Activated naive CD8-positive, alpha-beta T cell treated with anti-CD3 and anti-CD28 coated beads for 36 hours (primary cell): ENCODE results near the gene DBT. TPM values are rescaled to one million over a fixed set of nuclear protein-coding genes. Genes with fewer than 3 reads are reported as not detected.

Experiments used
- DNase-seq: peaks from one replicate; pipeline ENCODE4 v3.0.0; 2021
- H3K27ac Mint-ChIP-seq: one replicate; pipeline ENCODE4 v1.8.0; 2022; ENCODE audit warnings: mild to moderate bottlenecking, moderate library complexity, mixed read lengths
- H3K27me3 Mint-ChIP-seq: one replicate; pipeline ENCODE4 v1.8.0; 2022; ENCODE audit warnings: mild to moderate bottlenecking, mixed read lengths
- H3K36me3 Mint-ChIP-seq: one replicate; pipeline ENCODE4 v1.8.0; 2021; ENCODE audit warnings: mild to moderate bottlenecking, mixed read lengths
- H3K4me1 Mint-ChIP-seq: one replicate; pipeline ENCODE4 v1.8.0; 2021; ENCODE audit warnings: mixed read lengths
- H3K4me3 Mint-ChIP-seq: one replicate; pipeline ENCODE4 v1.8.0; 2022; ENCODE audit warnings: mild to moderate bottlenecking, moderate library complexity, mixed read lengths
- H3K9me3 Mint-ChIP-seq: one replicate; pipeline ENCODE4 v1.8.0; 2022; ENCODE audit warnings: mixed read lengths
- total RNA-seq, 2 experiments: library from RNA; stranded (reverse); gene quantifications; one replicate each; pipeline ENCODE4 v1.2.3, GENCODE V29; 2021

DBT gene
- total RNA-seq, 2 experiments from 2014 or later: 12.1 to 12.9 TPM

DNA sequence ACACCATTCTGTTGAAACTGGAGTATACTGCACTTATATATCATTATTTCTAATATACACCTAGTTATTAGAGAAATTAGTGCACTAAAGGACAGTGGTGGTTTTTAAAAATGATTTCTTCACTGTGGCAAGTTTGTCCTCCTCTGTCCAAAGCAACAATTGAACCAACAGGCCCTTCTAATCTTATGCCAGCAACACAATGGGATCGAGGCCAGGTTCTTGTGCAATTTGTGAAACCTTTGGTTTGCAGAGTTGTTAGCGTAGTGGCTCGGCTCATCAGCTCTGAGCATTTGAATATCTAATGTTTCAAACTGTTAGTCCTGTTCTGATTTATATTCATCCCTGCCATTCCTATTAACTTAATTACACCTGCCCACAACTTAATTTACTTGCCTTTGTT lies 61.7 kb downstream of the DBT start:
- no peaks in the 10 kb centered on the region for H3K27me3 Mint-ChIP-seq
- H3K4me1 Mint-ChIP-seq: no peaks in the 10 kb centered on the region
- no peaks in the 10 kb centered on the region for H3K9me3 Mint-ChIP-seq

DNA sequence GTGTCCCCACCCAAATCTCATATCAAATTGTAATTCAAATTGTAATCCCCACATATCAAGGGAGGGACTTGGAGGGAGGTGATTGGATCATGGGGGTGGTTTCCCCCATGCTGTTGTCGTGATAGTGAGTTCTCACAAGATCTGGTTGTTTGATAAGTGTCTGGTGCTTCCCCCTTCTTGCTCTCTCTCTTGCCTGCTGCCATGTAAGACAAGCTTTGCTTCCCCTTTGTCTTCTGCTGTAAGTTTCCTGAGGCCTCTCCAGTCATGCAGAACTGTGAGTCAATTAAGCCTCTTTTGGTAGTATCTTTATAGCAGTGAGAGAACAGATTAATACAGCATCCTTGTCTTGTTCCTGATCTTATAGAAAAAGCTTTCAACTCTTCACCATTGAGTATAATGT lies 65.1 kb downstream of the DBT start:
- no peaks in the 10 kb centered on the region for H3K27me3 Mint-ChIP-seq
- peaks cover 4% of the 10 kb centered on the region for H3K36me3 Mint-ChIP-seq
- no peak overlapping the region for H3K27ac Mint-ChIP-seq
- no peak for DNase-seq
- H3K4me3 Mint-ChIP-seq: no peak overlapping the region
- H3K9me3 Mint-ChIP-seq: peaks cover 3% of the 10 kb centered on the region
- H3K4me1 Mint-ChIP-seq: no peaks in the 10 kb centered on the region

More for the DNA sequence above, 61.7 kb downstream of the DBT start:
- H3K36me3 Mint-ChIP-seq: peaks cover 7% of the 10 kb centered on the region
- DNase-seq: no peak
- H3K4me3 Mint-ChIP-seq: no peak overlapping the region
- H3K27ac Mint-ChIP-seq: no peak overlapping the region

DNA sequence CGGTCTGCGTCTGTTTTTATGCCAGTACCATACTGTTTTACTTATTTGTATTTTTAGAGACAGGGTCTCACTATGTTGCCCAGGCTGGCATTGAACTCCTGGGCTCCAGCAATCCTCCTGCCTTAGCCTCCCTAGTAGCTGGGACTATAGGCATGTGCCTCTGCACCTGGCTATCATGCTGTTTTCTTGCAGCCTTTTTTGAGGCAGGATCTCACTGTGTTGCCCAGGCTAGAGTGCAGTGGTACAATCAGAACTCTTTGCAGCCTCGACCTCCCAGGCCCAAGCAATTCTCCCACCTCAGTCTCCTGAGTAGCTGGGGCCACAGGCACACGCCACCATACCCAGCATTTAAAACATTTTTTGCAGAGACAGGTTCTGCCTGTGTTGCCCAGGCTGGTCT lies 66.3 kb downstream of the DBT start:
- Mint-ChIP-seq H3K27ac (no peak overlapping the region), H3K4me1 (no peaks in the 10 kb centered on the region), H3K27me3 (no peaks in the 10 kb centered on the region), H3K4me3 (no peak overlapping the region), H3K36me3 (peaks cover 4% of the 10 kb centered on the region), H3K9me3 (peaks cover 3% of the 10 kb centered on the region)
- DNase-seq: no peak

DNA sequence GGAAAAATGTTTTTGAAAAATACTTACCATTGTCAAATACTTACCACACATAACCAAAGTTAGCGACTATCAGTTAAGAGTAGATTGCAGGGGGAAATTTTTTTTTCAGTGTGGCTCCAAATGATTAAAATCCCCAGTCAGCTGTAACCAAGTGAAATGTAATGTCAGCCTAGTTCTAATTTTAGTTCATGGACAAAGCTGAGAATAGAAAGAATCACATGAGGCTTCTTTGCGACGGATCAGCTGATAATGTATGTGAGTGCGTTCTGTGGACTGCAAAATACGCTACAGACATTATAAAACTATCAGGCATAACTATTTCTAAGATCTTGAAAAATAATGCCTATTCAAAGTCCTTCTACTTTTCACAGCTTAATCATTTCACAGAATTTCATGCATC lies 71.5 kb downstream of the DBT start, which contains the start of gene LRRC39:
TSS of gene LRRC39 (minus strand) at position 166 of the 400 bp plus-strand sequence. CDS start 9,740 bp downstream, outside the sequence.
- Mint-ChIP-seq H3K9me3 (peaks cover 3% of the 10 kb centered on the region), H3K4me3 (no peak within 1 kb of the TSS), H3K27ac (no peak within 1 kb of the TSS), H3K4me1 (no peaks in the 10 kb centered on the region), H3K27me3 (no peaks in the 10 kb centered on the region), H3K36me3 (no peaks in the 10 kb centered on the region)
- no peak for DNase-seq

DNA sequence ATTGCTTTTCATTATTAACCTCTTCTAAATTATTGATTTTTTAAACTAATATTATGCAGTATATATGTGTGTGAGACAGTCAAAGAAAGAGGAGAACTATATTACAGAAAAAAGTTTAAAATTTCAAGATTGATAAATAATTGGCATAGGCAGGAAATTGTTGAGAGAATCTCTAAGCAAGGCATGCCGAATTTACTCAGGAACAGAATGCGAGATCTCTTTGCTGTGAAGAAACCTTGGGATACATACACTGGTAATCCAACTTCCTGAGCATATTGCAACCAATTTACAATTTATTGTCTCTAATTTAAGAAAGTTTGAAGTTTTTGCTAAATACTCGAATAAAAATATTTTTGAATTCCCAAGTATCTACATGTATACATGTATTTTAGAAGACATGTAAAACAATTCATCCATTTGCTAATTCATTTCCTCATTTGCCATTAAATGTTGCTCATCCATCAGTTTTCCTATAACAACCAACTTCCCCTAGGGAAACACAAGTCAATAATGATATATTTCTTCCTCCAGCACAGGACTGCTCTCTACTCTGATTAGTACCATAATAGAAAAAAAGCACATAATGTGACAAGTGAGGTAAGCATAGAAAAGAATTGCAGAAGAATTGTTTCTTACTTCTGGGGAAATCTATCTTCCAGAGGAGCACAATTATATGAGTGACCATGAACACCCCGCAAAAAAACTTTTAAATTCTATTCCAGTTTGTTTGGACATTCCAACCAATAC lies 72.2 kb downstream of the DBT start:
- Mint-ChIP-seq H3K4me1 (no peaks in the 10 kb centered on the region), H3K9me3 (peaks cover 3% of the 10 kb centered on the region), H3K36me3 (no peaks in the 10 kb centered on the region)

DNA sequence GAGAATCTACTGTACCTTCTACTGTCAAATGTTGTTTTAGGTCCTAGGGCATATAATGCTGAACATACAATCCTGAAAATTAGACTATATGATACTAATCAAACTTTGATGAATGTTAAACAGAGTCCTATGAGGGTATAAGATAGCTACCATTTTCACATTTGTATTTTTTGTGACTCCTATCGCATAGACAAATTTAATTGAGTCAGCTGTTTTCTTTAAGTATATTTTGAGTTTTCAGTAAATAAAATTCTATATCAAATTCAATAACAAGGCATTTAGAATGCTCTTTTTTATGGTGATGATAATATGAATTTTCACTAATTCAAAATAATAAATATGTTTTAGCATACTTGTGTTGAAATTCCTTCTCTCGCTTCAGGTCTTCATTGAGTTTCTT lies 81.6 kb downstream of the DBT start:
- Mint-ChIP-seq H3K4me1 (no peaks in the 10 kb centered on the region), H3K27ac (no peak overlapping the region), H3K9me3 (no peaks in the 10 kb centered on the region), H3K4me3 (no peak overlapping the region), H3K27me3 (no peaks in the 10 kb centered on the region), H3K36me3 (no peaks in the 10 kb centered on the region)
- no peak for DNase-seq

More for the DNA sequence above, 72.2 kb downstream of the DBT start:
- no peak overlapping the region for H3K27ac Mint-ChIP-seq
- no peak for DNase-seq
- H3K27me3 Mint-ChIP-seq: no peaks in the 10 kb centered on the region
- H3K4me3 Mint-ChIP-seq: no peak overlapping the region

DNA sequence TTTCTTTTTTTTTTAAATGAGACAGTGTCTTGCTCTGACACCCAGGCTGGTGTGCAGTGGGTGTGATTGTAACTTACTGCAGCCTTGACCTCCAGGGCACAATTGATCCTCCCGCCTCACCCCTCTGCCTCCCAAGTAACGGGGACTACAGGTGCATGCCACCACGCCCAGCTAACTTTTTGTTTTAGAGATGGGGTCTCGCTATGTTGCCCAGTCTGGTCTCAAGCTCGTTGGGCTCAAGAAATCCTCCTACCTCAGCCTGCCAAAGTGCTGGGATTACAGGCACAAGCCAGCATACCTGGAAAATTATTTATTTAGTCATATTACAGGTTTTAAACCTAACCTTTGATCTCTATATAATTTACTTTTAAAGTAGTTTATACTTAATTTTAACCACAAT lies 84.9 kb downstream of the DBT start:
- Mint-ChIP-seq H3K4me3 (no peak overlapping the region), H3K27ac (no peak overlapping the region), H3K9me3 (no peaks in the 10 kb centered on the region)

DNA sequence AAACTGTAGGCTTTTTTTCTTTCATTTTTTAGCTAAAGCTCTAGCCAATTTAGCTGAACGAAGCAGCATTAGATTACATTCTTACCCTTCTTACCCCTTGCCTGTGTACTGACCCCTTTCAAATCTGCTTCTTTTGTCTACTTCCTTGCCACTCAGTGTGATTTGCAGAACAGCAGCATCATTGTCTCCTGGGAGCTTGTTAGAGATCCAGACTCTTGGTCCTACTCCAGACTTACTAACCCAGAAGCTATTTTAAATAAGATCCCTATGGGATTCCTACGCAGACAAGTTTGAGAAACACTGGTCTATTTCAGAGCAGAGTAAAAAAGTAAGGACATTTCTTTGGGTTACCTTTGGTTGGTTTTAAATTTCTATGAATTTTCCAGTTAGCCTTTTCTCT lies 85.4 kb downstream of the DBT start:
- Mint-ChIP-seq H3K27ac (no peak overlapping the region), H3K4me1 (no peaks in the 10 kb centered on the region), H3K4me3 (no peak overlapping the region), H3K36me3 (no peaks in the 10 kb centered on the region), H3K9me3 (no peaks in the 10 kb centered on the region), H3K27me3 (no peaks in the 10 kb centered on the region)
- no peak for DNase-seq

More for the DNA sequence above, 84.9 kb downstream of the DBT start:
- H3K36me3 Mint-ChIP-seq: no peaks in the 10 kb centered on the region
- no peak for DNase-seq
- H3K27me3 Mint-ChIP-seq: no peaks in the 10 kb centered on the region
- H3K4me1 Mint-ChIP-seq: no peaks in the 10 kb centered on the region

DNA sequence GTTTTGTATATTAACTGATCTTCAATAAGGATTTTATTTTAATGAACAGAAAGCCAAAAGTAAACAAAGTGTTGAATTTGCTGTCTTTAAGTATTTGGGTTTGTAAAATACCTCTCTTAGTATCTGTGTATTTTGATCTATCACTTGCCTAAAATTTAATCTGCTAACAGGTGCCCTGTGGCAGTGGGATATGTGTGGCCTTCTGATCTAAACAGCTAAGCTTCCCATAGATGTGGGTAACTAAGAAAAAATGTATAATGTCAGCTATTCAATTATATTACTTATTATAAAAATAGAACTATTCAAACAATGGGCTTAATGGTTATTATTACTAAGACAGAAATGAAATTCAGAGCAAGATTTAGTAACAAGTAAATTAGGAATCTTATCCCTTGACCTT lies 86.8 kb downstream of the DBT start:
- Mint-ChIP-seq H3K4me3 (no peak overlapping the region), H3K27ac (no peak overlapping the region), H3K36me3 (no peaks in the 10 kb centered on the region), H3K27me3 (no peaks in the 10 kb centered on the region), H3K9me3 (no peaks in the 10 kb centered on the region), H3K4me1 (no peaks in the 10 kb centered on the region)
- DNase-seq: no peak

DNA sequence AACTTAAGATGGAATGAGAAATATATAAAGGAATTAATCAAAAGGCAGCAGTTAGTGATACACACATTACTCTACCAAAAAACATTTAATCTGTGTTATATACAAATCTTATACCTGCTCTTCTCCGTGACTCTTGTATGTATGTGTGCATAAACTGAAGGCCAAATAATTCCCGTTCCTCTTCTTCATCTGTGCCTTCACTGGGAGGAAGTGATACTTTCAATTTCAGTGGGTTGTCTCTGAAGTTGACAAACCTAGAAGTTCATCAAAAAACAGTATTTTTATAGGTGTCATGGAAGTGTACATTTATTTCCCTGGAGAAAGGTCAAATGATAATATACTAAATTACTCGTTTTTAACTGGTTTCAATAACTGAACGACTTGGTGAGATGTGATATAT lies 97.4 kb downstream of the DBT start:
- H3K27me3 Mint-ChIP-seq: no peaks in the 10 kb centered on the region
- peaks cover 14% of the 10 kb centered on the region for H3K36me3 Mint-ChIP-seq
- H3K27ac Mint-ChIP-seq: peak overlapping the region; percentile 12
- peaks cover 8% of the 10 kb centered on the region for H3K4me1 Mint-ChIP-seq
- DNase-seq: no peak
- no peaks in the 10 kb centered on the region for H3K9me3 Mint-ChIP-seq
- H3K4me3 Mint-ChIP-seq: no peak overlapping the region

DNA sequence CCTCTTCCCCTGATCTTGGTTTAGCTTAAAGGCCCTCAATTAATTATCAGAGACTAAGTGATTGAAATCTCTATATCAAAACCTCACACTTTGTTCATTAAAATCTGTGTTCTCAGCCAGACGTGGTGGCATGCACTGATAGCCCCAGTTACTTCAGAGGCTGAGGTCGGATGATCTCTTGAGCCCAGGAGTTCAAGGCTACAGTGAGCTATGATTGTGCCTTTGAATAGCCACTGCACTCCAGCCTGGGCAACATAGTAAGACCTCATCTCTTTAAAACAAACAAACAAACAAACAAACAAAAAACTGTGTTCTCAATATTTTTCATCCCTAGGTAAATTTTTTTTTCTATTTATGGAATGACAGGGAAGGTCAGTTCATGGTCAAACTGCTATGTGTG lies 98.0 kb downstream of the DBT start:
- Mint-ChIP-seq H3K9me3 (no peaks in the 10 kb centered on the region), H3K4me3 (no peak overlapping the region), H3K36me3 (peaks cover 15% of the 10 kb centered on the region), H3K27me3 (no peaks in the 10 kb centered on the region), H3K27ac (no peak overlapping the region), H3K4me1 (peaks cover 8% of the 10 kb centered on the region)
- DNase-seq: no peak

DNA sequence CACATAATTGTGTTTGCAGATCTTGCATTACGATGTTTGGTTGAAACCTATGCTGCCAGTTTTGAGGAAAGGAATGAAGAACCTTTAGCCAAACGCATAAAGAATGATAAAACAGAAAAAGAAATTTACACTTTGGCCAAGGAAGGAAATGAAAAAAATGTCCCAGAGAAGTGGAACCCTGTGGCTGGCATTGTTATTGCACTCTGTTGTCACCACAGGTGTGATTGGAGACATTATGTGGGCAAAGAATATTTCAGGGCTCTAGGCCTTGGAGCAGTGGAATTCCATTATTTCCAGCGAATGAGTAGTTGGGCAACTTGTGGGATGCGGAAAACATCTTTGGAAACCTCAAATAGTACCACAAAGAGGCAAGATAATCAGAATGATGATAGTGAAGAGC lies 101.8 kb downstream of the DBT start:
- H3K9me3 Mint-ChIP-seq: no peaks in the 10 kb centered on the region
- H3K27me3 Mint-ChIP-seq: no peaks in the 10 kb centered on the region
- no peak overlapping the region for H3K27ac Mint-ChIP-seq
- no peak for DNase-seq
- peaks cover 8% of the 10 kb centered on the region for H3K4me1 Mint-ChIP-seq
- peaks cover 19% of the 10 kb centered on the region for H3K36me3 Mint-ChIP-seq
- no peak overlapping the region for H3K4me3 Mint-ChIP-seq

DNA sequence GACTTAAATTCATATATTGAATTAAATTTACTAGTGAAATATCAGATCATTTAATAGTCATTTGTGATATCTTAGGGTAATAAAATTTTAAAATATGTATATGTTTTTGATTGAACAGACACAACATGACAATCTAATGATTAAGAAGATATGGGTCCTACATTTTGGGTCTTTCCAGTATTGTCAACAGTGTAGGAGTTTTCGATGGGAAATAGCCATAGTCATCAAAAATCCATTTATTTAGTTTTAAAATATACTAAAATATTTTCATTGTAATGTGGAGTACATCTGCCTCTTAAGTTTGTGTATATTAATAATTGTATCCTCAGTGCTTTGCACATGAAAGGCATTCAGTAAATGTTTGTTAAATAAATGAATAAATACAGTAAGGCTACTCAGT lies 102.7 kb downstream of the DBT start:
- no peaks in the 10 kb centered on the region for H3K9me3 Mint-ChIP-seq
- H3K27ac Mint-ChIP-seq: no peak overlapping the region
- H3K27me3 Mint-ChIP-seq: no peaks in the 10 kb centered on the region
- peaks cover 5% of the 10 kb centered on the region for H3K4me1 Mint-ChIP-seq
- no peak for DNase-seq
- H3K36me3 Mint-ChIP-seq: peaks cover 21% of the 10 kb centered on the region
- H3K4me3 Mint-ChIP-seq: no peak overlapping the region

DNA sequence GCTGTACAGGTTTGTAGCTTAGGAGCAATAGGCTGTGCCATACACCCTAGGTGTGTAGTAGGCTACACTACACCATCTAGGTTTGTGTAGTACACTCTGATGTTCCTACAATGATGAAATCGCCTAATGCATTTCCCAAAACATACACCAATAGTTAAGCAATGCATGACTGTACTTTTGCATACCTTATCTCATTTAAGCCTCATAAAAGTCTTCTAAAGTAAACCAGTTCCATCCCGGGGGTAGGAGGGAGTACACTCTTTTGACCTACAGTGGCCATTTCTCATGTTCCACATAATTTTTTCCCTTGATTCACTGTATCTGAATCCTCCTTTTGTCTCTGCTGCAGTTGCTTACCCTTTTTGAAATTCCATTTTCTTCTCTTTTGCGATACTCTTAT lies 104.5 kb downstream of the DBT start:
- no peaks in the 10 kb centered on the region for H3K27me3 Mint-ChIP-seq
- peaks cover 26% of the 10 kb centered on the region for H3K36me3 Mint-ChIP-seq
- no peak for DNase-seq
- H3K4me1 Mint-ChIP-seq: peaks cover 3% of the 10 kb centered on the region
- no peaks in the 10 kb centered on the region for H3K9me3 Mint-ChIP-seq
- H3K27ac Mint-ChIP-seq: peak overlapping the region; percentile 20
- no peak overlapping the region for H3K4me3 Mint-ChIP-seq

DNA sequence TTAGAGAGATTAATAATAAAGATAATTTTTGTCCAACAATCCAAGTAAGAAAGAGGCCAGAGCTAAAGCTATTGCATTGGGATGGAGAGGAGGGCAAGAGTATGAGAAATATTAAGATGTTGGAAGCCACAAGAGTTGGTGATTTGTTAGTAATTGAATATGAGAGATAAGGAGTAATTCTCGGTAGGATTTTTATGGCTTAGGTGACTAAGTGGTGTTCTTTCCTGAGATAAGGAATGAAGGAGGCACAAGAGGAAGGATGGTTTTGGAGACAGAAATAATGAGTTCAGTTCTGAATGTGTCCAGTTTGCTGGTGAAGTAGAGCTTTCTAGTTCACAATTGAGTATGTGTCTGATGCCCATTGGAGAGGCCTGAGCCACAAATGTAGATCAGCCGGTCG lies 107.3 kb downstream of the DBT start:
- H3K27me3 Mint-ChIP-seq: no peaks in the 10 kb centered on the region
- H3K4me3 Mint-ChIP-seq: no peak overlapping the region
- peak overlapping the region; percentile 13 for H3K27ac Mint-ChIP-seq
- peaks cover 3% of the 10 kb centered on the region for H3K4me1 Mint-ChIP-seq
- H3K36me3 Mint-ChIP-seq: peaks cover 26% of the 10 kb centered on the region
- H3K9me3 Mint-ChIP-seq: no peaks in the 10 kb centered on the region
- DNase-seq: no peak

DNA sequence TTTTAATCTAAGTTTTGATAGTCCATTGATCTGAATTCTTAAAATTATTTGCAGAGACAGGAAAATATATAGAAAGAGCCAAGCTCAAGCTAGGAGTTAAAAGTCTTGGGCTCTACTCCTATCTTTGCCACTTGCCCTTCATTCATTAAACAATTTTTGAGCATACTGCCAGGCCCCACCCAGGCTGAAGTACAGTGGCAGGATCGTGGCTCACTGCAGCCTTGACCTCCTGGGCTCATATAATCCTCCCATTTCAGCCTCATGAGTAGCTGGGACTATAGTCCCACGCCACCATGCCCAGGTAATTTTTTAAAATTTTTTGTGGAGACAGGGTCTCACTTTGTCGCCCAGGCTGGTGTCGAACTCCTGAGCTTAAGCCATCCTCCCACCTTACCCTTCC lies 108.4 kb downstream of the DBT start:
- H3K27ac Mint-ChIP-seq: no peak overlapping the region

More for the DNA sequence above, 108.4 kb downstream of the DBT start:
- no peak overlapping the region for H3K4me3 Mint-ChIP-seq
- no peak for DNase-seq
- no peaks in the 10 kb centered on the region for H3K9me3 Mint-ChIP-seq
- H3K27me3 Mint-ChIP-seq: no peaks in the 10 kb centered on the region
- peaks cover 5% of the 10 kb centered on the region for H3K4me1 Mint-ChIP-seq
- H3K36me3 Mint-ChIP-seq: peaks cover 24% of the 10 kb centered on the region
